Neural progenitor cell (in vitro differentiated cells): ENCODE data around the gene MUC16. TPM values are rescaled to one million over a fixed set of nuclear protein-coding genes. Genes with fewer than 3 reads are reported as not detected.

Source experiments
- DNase-seq: peaks from one replicate; pipeline ENCODE4 v3.0.0-alpha.2; 2016; ENCODE audit warnings: low spot score
- H2AFZ ChIP-seq: fragments of 200-600 bp; sonication (generic); replicated peaks from 2 replicates; pipeline ENCODE4 v1.6.1; 2016; ENCODE audit warnings: antibody characterized with exemption
- H3F3A ChIP-seq: fragments of 200-600 bp; sonication (generic); 2 replicates; pipeline ENCODE4 v1.6.1; 2016; ENCODE audit warnings: antibody characterized with exemption, low read depth
- H3K27ac ChIP-seq: fragments of 200-600 bp; sonication (generic); 2 replicates; pipeline ENCODE4 v1.5.1; 2016; ENCODE audit warnings: mild to moderate bottlenecking
- H3K27me3 ChIP-seq: fragments of 200-600 bp; sonication (generic); 2 replicates; pipeline ENCODE4 v1.6.1; 2016; ENCODE audit warnings: mild to moderate bottlenecking, moderate library complexity
- H3K36me3 ChIP-seq: fragments of 200-600 bp; sonication (generic); 2 replicates; pipeline ENCODE4 v1.5.1; 2016
- H3K4me1 ChIP-seq: fragments of 200-600 bp; sonication (generic); 2 replicates; pipeline ENCODE4 v1.6.1; 2016; ENCODE audit warnings: mixed run types
- H3K4me2 ChIP-seq: fragments of 200-600 bp; sonication (generic); 2 replicates; pipeline ENCODE4 v1.6.1; 2016
- H3K4me3 ChIP-seq: fragments of 200-600 bp; sonication (generic); 2 replicates; pipeline ENCODE4 v1.5.1; 2016
- H3K79me2 ChIP-seq: fragments of 200-600 bp; sonication (generic); 2 replicates; pipeline ENCODE4 v1.6.1; 2016; ENCODE audit warnings: low read depth
- H3K9ac ChIP-seq: fragments of 200-600 bp; sonication (generic); 2 replicates; pipeline ENCODE4 v1.6.1; 2016
- H3K9me3 ChIP-seq: fragments of 200-600 bp; sonication (generic); 2 replicates; pipeline ENCODE4 v1.5.1; 2016; ENCODE audit warnings: low read depth
- H4K20me1 ChIP-seq: fragments of 200-600 bp; sonication (generic); 2 replicates; pipeline ENCODE4 v1.6.1; 2016; ENCODE audit warnings: low read depth
- H3K27ac Mint-ChIP-seq: 3 replicates; pipeline ENCODE4 v1.8.0; 2021; ENCODE audit warnings: mixed read lengths
- H3K27me3 Mint-ChIP-seq: 2 replicates; pipeline ENCODE4 v1.8.0; 2022; ENCODE audit warnings: low read depth, mild to moderate bottlenecking, inconsistent platforms, moderate library complexity, mixed read lengths; ENCODE audit not compliant: insufficient read depth
- H3K36me3 Mint-ChIP-seq: 3 replicates; pipeline ENCODE4 v1.8.0; 2021; ENCODE audit warnings: mixed read lengths
- H3K4me1 Mint-ChIP-seq: 3 replicates; pipeline ENCODE4 v1.8.0; 2021; ENCODE audit warnings: mixed read lengths
- H3K4me3 Mint-ChIP-seq: 3 replicates; pipeline ENCODE4 v1.8.0; 2021; ENCODE audit warnings: mild to moderate bottlenecking, moderate library complexity, mixed read lengths
- H3K9me3 Mint-ChIP-seq: 3 replicates; pipeline ENCODE4 v1.8.0; 2020; ENCODE audit warnings: mixed read lengths
- CTCF ChIP-seq: fragments of 200-600 bp; sonication (generic); IDR thresholded peaks from 2 replicates; pipeline ENCODE4 v1.5.1; 2017; ENCODE audit warnings: antibody characterized with exemption, mild to moderate bottlenecking
- EZH2 ChIP-seq: fragments of 200-600 bp; sonication (generic); IDR thresholded peaks from 2 replicates; pipeline ENCODE4 v1.6.1; 2017; ENCODE audit warnings: antibody characterized with exemption, mild to moderate bottlenecking, moderate library complexity
- EZH2phosphoT487 ChIP-seq: fragments of 200-600 bp; sonication (generic); IDR thresholded peaks from 2 replicates; pipeline ENCODE4 v1.6.1; 2017; ENCODE audit warnings: antibody characterized with exemption
- total RNA-seq: library from RNA; depleted of rRNA; stranded (reverse); fragments of >200 nt; gene quantifications from 2 replicates; pipeline ENCODE4 v1.2.3, GENCODE V29; 2015; ENCODE audit warnings: low replicate concordance

The MUC16 gene
- total RNA-seq, 1 donor from 2014 or later = 0.07 TPM

- H3K79me2 ChIP-seq = no peaks in the 10 kb centered on the region
- no peak overlapping the region for H2AFZ ChIP-seq
- H3K36me3 ChIP-seq = no peaks in the 10 kb centered on the region
- no peaks in the 10 kb centered on the region for H4K20me1 ChIP-seq
- no peaks in the 10 kb centered on the region for H3K9me3 ChIP-seq
- no peaks in the 10 kb centered on the region for H3F3A ChIP-seq
- no peaks in the 10 kb centered on the region for H3K9me3 Mint-ChIP-seq
- H3K4me1 Mint-ChIP-seq = no peaks in the 10 kb centered on the region
- peaks cover 2% of the 10 kb centered on the region for H3K27me3 Mint-ChIP-seq
- no peaks in the 10 kb centered on the region for H3K27me3 ChIP-seq
- TF ChIP-seq EZH2 (no peak), CTCF (no peak), EZH2phosphoT487 (no peak)
- no peak overlapping the region for H3K27ac ChIP-seq
- no peak overlapping the region for H3K4me3 ChIP-seq
- H3K4me3 Mint-ChIP-seq = no peak overlapping the region
- peaks cover 7% of the 10 kb centered on the region for H3K4me1 ChIP-seq
- DNase-seq = no peak
- no peak overlapping the region for H3K9ac ChIP-seq
- H3K27ac Mint-ChIP-seq = no peak overlapping the region
- no peak overlapping the region for H3K4me2 ChIP-seq
- H3K36me3 Mint-ChIP-seq = no peaks in the 10 kb centered on the region
Observed at GRCh38 chr19:9014803-9015202, 4.6 kb upstream of the MUC16 start.

GRCh38 chr19:9013988-9014387, 3.8 kb upstream of the MUC16 start:
- no peaks in the 10 kb centered on the region for H3K9me3 Mint-ChIP-seq
- Histone ChIP-seq H3K9ac (no peak overlapping the region), H3K36me3 (no peaks in the 10 kb centered on the region), H2AFZ (no peak overlapping the region), H3F3A (no peaks in the 10 kb centered on the region), H3K9me3 (no peaks in the 10 kb centered on the region), H3K27me3 (no peaks in the 10 kb centered on the region), H3K27ac (no peak overlapping the region), H3K4me2 (no peak overlapping the region), H4K20me1 (no peaks in the 10 kb centered on the region), H3K4me1 (peaks cover 15% of the 10 kb centered on the region), H3K79me2 (no peaks in the 10 kb centered on the region), H3K4me3 (no peak overlapping the region)
- peaks cover 2% of the 10 kb centered on the region for H3K27me3 Mint-ChIP-seq
- no peak overlapping the region for H3K4me3 Mint-ChIP-seq
- H3K4me1 Mint-ChIP-seq = peaks cover 5% of the 10 kb centered on the region
- no peak for TF ChIP-seq EZH2phosphoT487
- no peak for TF ChIP-seq CTCF
- no peaks in the 10 kb centered on the region for H3K36me3 Mint-ChIP-seq
- DNase-seq = no peak
- no peak overlapping the region for H3K27ac Mint-ChIP-seq

DNA sequence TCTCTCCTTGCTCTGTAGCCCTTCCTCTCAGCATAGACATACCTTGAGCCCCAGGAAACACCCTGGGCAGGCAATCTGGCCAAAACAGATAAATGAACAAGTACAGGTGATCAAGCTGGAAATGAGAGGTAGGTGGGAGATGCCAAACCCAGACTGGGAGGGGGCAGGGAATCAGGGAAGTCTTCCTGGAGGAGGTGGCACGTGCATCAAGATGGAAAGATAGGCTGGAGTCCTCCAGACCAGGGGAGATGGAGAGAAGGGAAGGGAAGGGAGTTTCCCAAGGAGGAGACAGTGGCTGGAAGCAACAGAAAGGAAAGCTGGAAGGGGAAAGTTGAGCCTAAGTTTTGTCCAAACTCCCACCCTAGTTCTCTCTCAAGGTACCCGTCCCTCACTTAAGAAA, 1.7 kb upstream of the MUC16 start:
- H3K4me3 Mint-ChIP-seq = no peak overlapping the region
- no peak overlapping the region for H3K27ac ChIP-seq
- peaks cover 28% of the 10 kb centered on the region for H3K4me1 ChIP-seq
- no peak overlapping the region for H3K27ac Mint-ChIP-seq
- H3K4me2 ChIP-seq = no peak overlapping the region
- H3K4me1 Mint-ChIP-seq = peaks cover 8% of the 10 kb centered on the region
- no peaks in the 10 kb centered on the region for H4K20me1 ChIP-seq
- DNase-seq = no peak
- H3K9ac ChIP-seq = no peak overlapping the region
- peaks cover 2% of the 10 kb centered on the region for H3K27me3 Mint-ChIP-seq
- no peak overlapping the region for H3K4me3 ChIP-seq
- H3K36me3 Mint-ChIP-seq = no peaks in the 10 kb centered on the region
- H2AFZ ChIP-seq = no peak overlapping the region
- no peaks in the 10 kb centered on the region for H3K27me3 ChIP-seq
- H3K9me3 Mint-ChIP-seq = no peaks in the 10 kb centered on the region
- H3K36me3 ChIP-seq = no peaks in the 10 kb centered on the region
- H3K79me2 ChIP-seq = no peaks in the 10 kb centered on the region
- H3F3A ChIP-seq = no peaks in the 10 kb centered on the region
- no peaks in the 10 kb centered on the region for H3K9me3 ChIP-seq
- TF ChIP-seq EZH2phosphoT487 (no peak), CTCF (no peak), EZH2 (no peak)

DNA sequence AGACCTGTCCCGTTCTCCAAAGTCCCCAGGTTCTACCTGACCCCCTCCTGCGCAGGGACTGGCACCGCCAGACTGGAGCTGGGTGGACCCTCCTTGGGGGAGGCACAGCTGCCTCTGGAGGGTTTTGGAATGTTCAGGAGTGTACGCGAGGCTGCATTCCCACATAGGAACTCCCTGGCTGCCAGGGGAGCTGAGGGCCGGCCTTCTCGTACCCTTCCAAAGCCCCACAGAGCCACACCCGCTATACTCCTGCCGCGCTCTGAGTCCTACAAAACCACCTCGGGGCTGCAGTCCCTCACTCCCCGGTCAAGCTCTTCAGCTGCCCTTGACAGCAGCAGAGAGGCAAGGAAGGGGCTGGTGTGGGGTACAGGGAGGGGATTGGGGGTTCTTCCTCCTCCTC, 484 bp upstream of the MUC16 start:
- H3K79me2 ChIP-seq = no peaks in the 10 kb centered on the region
- H3K9ac ChIP-seq = no peak overlapping the region
- no peaks in the 10 kb centered on the region for H3K36me3 ChIP-seq
- DNase-seq = no peak
- H3K9me3 ChIP-seq = no peaks in the 10 kb centered on the region
- no peak overlapping the region for H2AFZ ChIP-seq
- no peaks in the 10 kb centered on the region for H3F3A ChIP-seq
- no peak overlapping the region for H3K4me3 ChIP-seq
- Mint-ChIP-seq H3K27me3 (peaks cover 2% of the 10 kb centered on the region), H3K4me3 (no peak overlapping the region), H3K36me3 (no peaks in the 10 kb centered on the region), H3K27ac (no peak overlapping the region), H3K4me1 (peaks cover 8% of the 10 kb centered on the region), H3K9me3 (no peaks in the 10 kb centered on the region)
- no peak overlapping the region for H3K4me2 ChIP-seq
- H3K27me3 ChIP-seq = no peaks in the 10 kb centered on the region
- H3K4me1 ChIP-seq = peaks cover 28% of the 10 kb centered on the region
- H3K27ac ChIP-seq = no peak overlapping the region
- H4K20me1 ChIP-seq = no peaks in the 10 kb centered on the region
- TF ChIP-seq EZH2 (no peak), EZH2phosphoT487 (no peak), CTCF (no peak)
